Measurements from ENCODE around the gene RAB11A. TPM values are rescaled to one million over a fixed set of nuclear protein-coding genes. Genes with fewer than 3 reads are reported as not detected.
A peak's percentile ranks its signal among the peaks of the same experiment; 100 is the strongest.

Gene RAB11A
- total and polyA plus RNA-seq, 9 of the 15 experiments (the other 6 are each of a cell fraction or from before 2014, with no cell fraction given): 129 to 369 (median 245) TPM

- TF ChIP-seq TAL1 (IDR thresholded peaks at IDR 0.05) (peak; percentile 43; the same call in 1 of the 2 replicates), ZNF561 (CRISPR knock-in tag; conservative IDR thresholded peaks at IDR 0.05) (no peak), CC2D1A (IDR thresholded peaks at IDR 0.05) (peak; percentile 72), RFX5 (IDR thresholded peaks at IDR 0.05; ENCODE audit: low read depth, low read length) (no peak), TAF1 (IDR thresholded peaks at IDR 0.05; ENCODE audit: control insufficient read depth, extremely low read depth, insufficient read depth, low read length, severe bottlenecking) (no peak), IFI16 (CRISPR knock-in tag; IDR thresholded peaks at IDR 0.05) (no peak), ZNF79 (CRISPR knock-in tag; IDR thresholded peaks at IDR 0.05; ENCODE audit: low read depth) (no peak), STAG1 (CRISPR knock-in tag; IDR thresholded peaks at IDR 0.05; ENCODE audit: borderline replicate concordance) (no peak), CREM (IDR thresholded peaks at IDR 0.05; ENCODE audit: low read depth) (0 out of 2 replicates have a peak, but pooled peaks have one; percentile 16), NCOA4 (IDR thresholded peaks at IDR 0.05; ENCODE audit: partially characterized antibody) (no peak), HSF4 (CRISPR knock-in tag; IDR thresholded peaks at IDR 0.05; ENCODE audit: borderline replicate concordance) (no peak; the same call in 1 of the 2 replicates), SAFB2 (IDR thresholded peaks at IDR 0.05; ENCODE audit: borderline replicate concordance, low read depth, low read length, severe bottlenecking) (no peak), DNMT1 (IDR thresholded peaks at IDR 0.05) (peak; percentile 57; the same call in 1 of the 2 replicates), FOXK2 (conservative IDR thresholded peaks at IDR 0.05 in 1 of 2, IDR thresholded peaks at IDR 0.05 in 1 of 2; ENCODE audit: low read depth in 2 of 2) (peak; percentile 89 to 93), CREB5 (CRISPR knock-in tag; IDR thresholded peaks at IDR 0.05) (no peak), GATA2 (CRISPR knock-in tag; IDR thresholded peaks at IDR 0.05) (no peak), PREB (CRISPR knock-in tag; IDR thresholded peaks at IDR 0.05) (no peak), C11orf30 (IDR thresholded peaks at IDR 0.05; ENCODE audit: low read depth) (peak; percentile 92), ZKSCAN3 (CRISPR knock-in tag; IDR thresholded peaks at IDR 0.05) (no peak), IRF9 (tag; IDR thresholded peaks at IDR 0.05) (no peak), MYBL2 (IDR thresholded peaks at IDR 0.05; ENCODE audit: low read depth) (no peak), MYBL2 (CRISPR knock-in tag; IDR thresholded peaks at IDR 0.05; ENCODE audit: borderline replicate concordance) (no peak), SMARCA4 (IDR thresholded peaks at IDR 0.05) (peak; percentile 96), ZNF124 (CRISPR knock-in tag; IDR thresholded peaks at IDR 0.05) (no peak), CCAR2 (IDR thresholded peaks at IDR 0.05; ENCODE audit: low read depth, low read length) (no peak)
Observed at GRCh38 chr15:65837301-65838294, 31.7 kb upstream of the RAB11A start (continued).

Data from K562 (cell line).